ENCODE measurements around the gene TMEM126A. TPM values are rescaled to one million over a fixed set of nuclear protein-coding genes. Genes with fewer than 3 reads are reported as not detected.
A peak's percentile ranks its signal among the peaks of the same experiment; 100 is the strongest.

Gene TMEM126A
- total and polyA plus RNA-seq, 2 of the 13 experiments (the other 11 are each of a cell fraction or from before 2014, with no cell fraction given): 59.5 to 66.9 TPM

DNA sequence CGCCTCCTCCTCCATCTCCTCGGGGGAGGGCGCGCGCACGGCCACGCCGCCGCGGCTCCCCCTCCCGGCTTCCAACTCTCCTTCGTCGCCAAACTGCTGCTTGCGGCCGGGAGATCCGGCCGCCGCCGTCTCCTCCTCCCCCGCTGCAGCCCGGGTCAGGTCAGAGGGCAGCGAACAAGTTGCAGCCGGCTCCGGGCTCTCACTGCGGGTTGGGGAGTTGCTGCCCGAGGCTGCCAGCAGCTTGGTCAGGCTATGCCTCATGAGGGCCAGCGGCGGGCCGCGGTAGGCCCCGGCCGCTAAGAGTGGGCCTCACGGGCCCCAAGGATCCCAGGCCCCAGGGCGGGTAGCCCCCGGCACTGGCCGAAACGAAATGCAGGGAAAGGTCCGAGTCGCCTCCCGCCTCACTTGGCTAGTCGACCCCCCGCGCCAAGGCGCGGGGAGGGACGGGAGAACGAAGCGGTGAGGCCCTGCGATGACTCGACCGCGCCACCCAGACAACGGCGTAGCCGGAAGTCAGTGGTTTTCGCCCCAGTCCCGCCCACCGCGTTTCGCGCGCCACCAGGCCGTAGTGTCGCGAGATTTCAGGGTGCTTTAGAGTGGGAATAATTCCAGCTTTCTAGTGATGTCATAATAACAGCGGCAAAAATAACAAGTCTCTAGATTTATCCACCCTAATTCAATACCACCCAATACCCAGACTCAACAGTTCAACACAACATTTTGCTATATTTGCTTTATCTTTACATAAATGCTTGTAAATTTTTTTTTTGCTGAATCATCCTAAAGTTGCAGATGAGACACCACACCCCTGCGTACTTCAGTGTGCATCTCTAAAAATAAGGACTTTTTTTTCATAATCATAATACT is 17.1 kb downstream of the TMEM126A start, which contains the start of gene CREBZF (continued):
- TF ChIP-seq ZNF570 (CRISPR knock-in tag; IDR thresholded peaks at IDR 0.05; ENCODE audit: borderline replicate concordance): 0 out of 2 replicates have a peak, but pooled peaks have one; percentile 76
- TF ChIP-seq HNRNPLL (IDR thresholded peaks at IDR 0.05; ENCODE audit: low read depth, low read length, poor library complexity, severe bottlenecking): peak; percentile 58
- no peak for TF ChIP-seq SRSF9 (IDR thresholded peaks at IDR 0.05; ENCODE audit: borderline replicate concordance, insufficient read depth, low read depth, low read length, poor library complexity, severe bottlenecking)
- TF ChIP-seq NR1H2 (CRISPR knock-in tag; IDR thresholded peaks at IDR 0.05; ENCODE audit: borderline replicate concordance, low read depth): no peak
- TF ChIP-seq PCBP2 (optimal IDR thresholded peaks at IDR 0.05; ENCODE audit: low read depth, low read length, poor library complexity, severe bottlenecking): no peak
- TF ChIP-seq, protein P1, sequence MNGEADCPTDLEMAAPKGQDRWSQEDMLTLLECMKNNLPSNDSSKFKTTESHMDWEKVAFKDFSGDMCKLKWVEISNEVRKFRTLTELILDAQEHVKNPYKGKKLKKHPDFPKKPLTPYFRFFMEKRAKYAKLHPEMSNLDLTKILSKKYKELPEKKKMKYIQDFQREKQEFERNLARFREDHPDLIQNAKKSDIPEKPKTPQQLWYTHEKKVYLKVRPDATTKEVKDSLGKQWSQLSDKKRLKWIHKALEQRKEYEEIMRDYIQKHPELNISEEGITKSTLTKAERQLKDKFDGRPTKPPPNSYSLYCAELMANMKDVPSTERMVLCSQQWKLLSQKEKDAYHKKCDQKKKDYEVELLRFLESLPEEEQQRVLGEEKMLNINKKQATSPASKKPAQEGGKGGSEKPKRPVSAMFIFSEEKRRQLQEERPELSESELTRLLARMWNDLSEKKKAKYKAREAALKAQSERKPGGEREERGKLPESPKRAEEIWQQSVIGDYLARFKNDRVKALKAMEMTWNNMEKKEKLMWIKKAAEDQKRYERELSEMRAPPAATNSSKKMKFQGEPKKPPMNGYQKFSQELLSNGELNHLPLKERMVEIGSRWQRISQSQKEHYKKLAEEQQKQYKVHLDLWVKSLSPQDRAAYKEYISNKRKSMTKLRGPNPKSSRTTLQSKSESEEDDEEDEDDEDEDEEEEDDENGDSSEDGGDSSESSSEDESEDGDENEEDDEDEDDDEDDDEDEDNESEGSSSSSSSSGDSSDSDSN (CRISPR knock-in tag; IDR thresholded peaks at IDR 0.05): peak; percentile 86
- TF ChIP-seq DR1 (CRISPR knock-in tag; IDR thresholded peaks at IDR 0.05): peak; percentile 74
- TF ChIP-seq CBX1 (IDR thresholded peaks at IDR 0.05; ENCODE audit: low read depth): no peak
- TF ChIP-seq PAF1 (CRISPR knock-in tag; IDR thresholded peaks at IDR 0.05): no peak
- TF ChIP-seq, protein P2, sequence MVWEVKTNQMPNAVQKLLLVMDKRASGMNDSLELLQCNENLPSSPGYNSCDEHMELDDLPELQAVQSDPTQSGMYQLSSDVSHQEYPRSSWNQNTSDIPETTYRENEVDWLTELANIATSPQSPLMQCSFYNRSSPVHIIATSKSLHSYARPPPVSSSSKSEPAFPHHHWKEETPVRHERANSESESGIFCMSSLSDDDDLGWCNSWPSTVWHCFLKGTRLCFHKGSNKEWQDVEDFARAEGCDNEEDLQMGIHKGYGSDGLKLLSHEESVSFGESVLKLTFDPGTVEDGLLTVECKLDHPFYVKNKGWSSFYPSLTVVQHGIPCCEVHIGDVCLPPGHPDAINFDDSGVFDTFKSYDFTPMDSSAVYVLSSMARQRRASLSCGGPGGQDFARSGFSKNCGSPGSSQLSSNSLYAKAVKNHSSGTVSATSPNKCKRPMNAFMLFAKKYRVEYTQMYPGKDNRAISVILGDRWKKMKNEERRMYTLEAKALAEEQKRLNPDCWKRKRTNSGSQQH (CRISPR knock-in tag; IDR thresholded peaks at IDR 0.05; ENCODE audit: low read depth): peak; percentile 73
- peak; percentile 63; the same call in 1 of the 2 replicates for TF ChIP-seq SALL2 (CRISPR knock-in tag; IDR thresholded peaks at IDR 0.05)
- TF ChIP-seq IRF2 (CRISPR knock-in tag; IDR thresholded peaks at IDR 0.05): peak; percentile 67; the same call in 1 of the 2 replicates
- peak; percentile 84 for TF ChIP-seq SAP130 (CRISPR knock-in tag; IDR thresholded peaks at IDR 0.05; ENCODE audit: low read depth)
- no peak for TF ChIP-seq CCAR2 (optimal IDR thresholded peaks at IDR 0.05; ENCODE audit: low read depth, low read length)
- 0 out of 2 replicates have a peak, but pooled peaks have one; percentile 28 for TF ChIP-seq ZNF564 (CRISPR knock-in tag; IDR thresholded peaks at IDR 0.05)
- peak; percentile 56 for TF ChIP-seq ERF (CRISPR knock-in tag; IDR thresholded peaks at IDR 0.05)
- TF ChIP-seq ZFP36 (IDR thresholded peaks at IDR 0.05; ENCODE audit: borderline replicate concordance, low read depth, low read length, partially characterized antibody): no peak
- TF ChIP-seq ZNF501 (CRISPR knock-in tag; IDR thresholded peaks at IDR 0.05): peak; percentile 92
- TF ChIP-seq ZNF619 (CRISPR knock-in tag; IDR thresholded peaks at IDR 0.05): peak; percentile 70; the same call in 1 of the 2 replicates
- TF ChIP-seq, protein P3, sequence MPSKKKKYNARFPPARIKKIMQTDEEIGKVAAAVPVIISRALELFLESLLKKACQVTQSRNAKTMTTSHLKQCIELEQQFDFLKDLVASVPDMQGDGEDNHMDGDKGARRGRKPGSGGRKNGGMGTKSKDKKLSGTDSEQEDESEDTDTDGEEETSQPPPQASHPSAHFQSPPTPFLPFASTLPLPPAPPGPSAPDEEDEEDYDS (CRISPR knock-in tag; IDR thresholded peaks at IDR 0.05): peak; percentile 76
- no peak for TF ChIP-seq FOSL1 (CRISPR knock-in tag; IDR thresholded peaks at IDR 0.05; ENCODE audit: borderline replicate concordance)
- TF ChIP-seq ZNF317 (CRISPR knock-in tag; IDR thresholded peaks at IDR 0.05): peak; percentile 82
- TF ChIP-seq TAF1 (CRISPR knock-in tag; IDR thresholded peaks at IDR 0.05): peak; percentile 84
- TF ChIP-seq GLI4 (CRISPR knock-in tag; IDR thresholded peaks at IDR 0.05; ENCODE audit: borderline replicate concordance): peak; percentile 98
- TF ChIP-seq KLF9 (CRISPR knock-in tag; IDR thresholded peaks at IDR 0.05; ENCODE audit: low read depth): peak; percentile 50; the same call in 1 of the 2 replicates

All from HepG2 (cell line).